ENCODE data around the gene KIF21B. TPM values are rescaled to one million over a fixed set of nuclear protein-coding genes. Genes with fewer than 3 reads are reported as not detected.

Gene KIF21B
- total and polyA plus RNA-seq, 2 of the 4 experiments (the other 2 are of a cell fraction): 0.36 to 0.55 TPM

- Histone ChIP-seq H3K9me1 (ENCODE audit: insufficient read depth, low read length) (no peaks in the 10 kb centered on the region; the same call in 1 of the 2 replicates), H2AFZ (replicated peaks; ENCODE audit: low read length, poor library complexity) (peak overlapping the region; percentile 33), H3K27me3 (ENCODE audit: control insufficient read depth, insufficient read depth, low read length) (peaks cover 61% of the 10 kb centered on the region), H4K5ac (ENCODE audit: low read depth, low read length) (no peak overlapping the region), H3K36me3 (ENCODE audit: control insufficient read depth, insufficient read depth, low read length) (no peaks in the 10 kb centered on the region), H2AK5ac (ENCODE audit: low read depth, low read length) (no peak overlapping the region), H3K4ac (ENCODE audit: low read depth, low read length) (no peak overlapping the region), H4K20me1 (ENCODE audit: insufficient read depth, low read length) (0 out of 2 replicates have a peak, but pooled peaks cover 4% of the 10 kb centered on the region), H4K8ac (ENCODE audit: low read depth in 2 of 2, low read length in 2 of 2) (no peak overlapping the region), H3K23ac (ENCODE audit: low read depth, low read length) (no peak overlapping the region), H2BK20ac (ENCODE audit: low read depth, low read length) (no peak overlapping the region), H3K18ac (ENCODE audit: low read depth, low read length) (no peak overlapping the region), H2BK15ac (ENCODE audit: low read depth, low read length) (no peak overlapping the region), H3K4me1 (ENCODE audit: control insufficient read depth, insufficient read depth, low read length) (no peaks in the 10 kb centered on the region), H3K9me3 (ENCODE audit: control insufficient read depth, insufficient read depth, low read length) (no peaks in the 10 kb centered on the region), H2BK5ac (ENCODE audit: low read depth, low read length, poor library complexity, severe bottlenecking) (no peak overlapping the region), H3K27ac (ENCODE audit: insufficient read depth, low read length) (no peak overlapping the region), H3K14ac (replicated peaks; ENCODE audit: low read depth, low read length) (no peak overlapping the region), H3K56ac (ENCODE audit: extremely low read depth, insufficient read depth, low read length) (no peak overlapping the region), H3K4me2 (ENCODE audit: low read depth, low read length) (no peak overlapping the region), H2BK120ac (ENCODE audit: low read depth, low read length) (no peak overlapping the region), H3K79me1 (ENCODE audit: low read depth in 1 of 2, low read length in 2 of 2) (no peaks in the 10 kb centered on the region), H2AK9ac (replicated peaks; ENCODE audit: low read depth, low read length, poor library complexity) (peak overlapping the region; percentile 39), H3K4me3 (ENCODE audit: insufficient read depth, low read depth, low read length) (no peak overlapping the region), H4K91ac (ENCODE audit: insufficient read depth, low read depth, low read length) (no peak overlapping the region), H3K9ac (ENCODE audit: low read depth, low read length) (no peak overlapping the region)
- in situ Hi-C loops (cut with MboI; ENCODE audit: low sequenced_read_pairs): no loop called here
- no peak for DNase-seq
- CTCF ChIA-PET: no interaction called here
- dilution Hi-C loops (cut with HindIII; ENCODE audit: low sequenced_read_pairs, unreplicated experiment): no loop called here
- 54% methylated on average over 4 of the region's 33 CpGs; no CpG with 5 or more reads in 1 of the 2 experiments for WGBS, 2 experiments (ENCODE audit: extremely low coverage in 2 of 2, insufficient read length in 1 of 2)
- POLR2A ChIA-PET (ENCODE audit: unreplicated experiment): no interaction called here
- intact Hi-C loops (cut with micrococcal nuclease): no loop called here
- BruUV-seq (replicated peaks): no TSS peak
- TF ChIP-seq ELK1 (IDR thresholded peaks at IDR 0.05; ENCODE audit: borderline replicate concordance, low read depth, low read length) (no peak), BHLHE40 (IDR thresholded peaks at IDR 0.05; ENCODE audit: low read depth, low read length) (no peak), SMC3 (IDR thresholded peaks at IDR 0.05; ENCODE audit: low read depth, low read length) (no peak), MXI1 (IDR thresholded peaks at IDR 0.05; ENCODE audit: borderline replicate concordance, low read depth, low read length) (no peak), USF2 (IDR thresholded peaks at IDR 0.05; ENCODE audit: low read depth, low read length) (no peak), CHD1 (IDR thresholded peaks at IDR 0.05; ENCODE audit: low read depth, low read length) (no peak), MAZ (IDR thresholded peaks at IDR 0.05; ENCODE audit: borderline replicate concordance, low read depth, low read length) (no peak)
- no peak for ATAC-seq (ENCODE audit: low read depth)
Measured at GRCh38 chr1:201013991-201014815, 9.3 kb downstream of the KIF21B start.

Measured in IMR-90 (cell line).